Choroid plexus epithelial cell (primary cell): Measurements from ENCODE around the gene MOBP.

ENCODE experiments used
- DNase-seq: peaks from one replicate; pipeline ENCODE4 v3.0.0-alpha.2; 2010; ENCODE audit warnings: low read depth
- H3K4me3 ChIP-seq: 2 replicates; pipeline ENCODE4 v1.5.1; 2011; ENCODE audit warnings: low read depth, mild to moderate bottlenecking, control low read depth, low read length, moderate library complexity
- TF ChIP-seq, protein P1 (sequence below): conservative IDR thresholded peaks from 2 replicates; pipeline ENCODE4 v1.5.1; 2011; ENCODE audit warnings: low read depth, mild to moderate bottlenecking, control low read depth, inconsistent platforms, low read length, moderate library complexity

Gene MOBP

DNA sequence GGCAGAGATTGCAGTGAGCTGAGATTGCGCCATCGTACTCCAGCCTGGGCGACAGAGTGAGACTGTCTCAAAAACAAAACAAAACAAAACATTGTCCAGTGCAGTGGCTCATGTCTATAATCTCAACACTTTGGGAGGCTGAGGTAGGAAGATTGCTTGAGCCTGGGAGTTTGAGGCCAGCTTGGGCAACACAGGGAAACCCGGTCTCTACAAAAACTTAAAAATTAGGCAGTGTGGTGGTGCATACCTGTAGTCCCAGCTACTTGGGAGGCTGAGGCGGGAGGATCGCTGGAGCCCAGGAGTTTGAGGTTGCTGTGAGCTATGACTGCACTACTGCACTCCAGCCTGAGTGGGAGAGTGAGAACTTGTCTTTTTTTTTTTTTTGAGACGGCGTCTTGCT is 27.2 kb upstream of the MOBP start:
- no peak overlapping the region for H3K4me3 ChIP-seq
- TF ChIP-seq, protein P1, sequence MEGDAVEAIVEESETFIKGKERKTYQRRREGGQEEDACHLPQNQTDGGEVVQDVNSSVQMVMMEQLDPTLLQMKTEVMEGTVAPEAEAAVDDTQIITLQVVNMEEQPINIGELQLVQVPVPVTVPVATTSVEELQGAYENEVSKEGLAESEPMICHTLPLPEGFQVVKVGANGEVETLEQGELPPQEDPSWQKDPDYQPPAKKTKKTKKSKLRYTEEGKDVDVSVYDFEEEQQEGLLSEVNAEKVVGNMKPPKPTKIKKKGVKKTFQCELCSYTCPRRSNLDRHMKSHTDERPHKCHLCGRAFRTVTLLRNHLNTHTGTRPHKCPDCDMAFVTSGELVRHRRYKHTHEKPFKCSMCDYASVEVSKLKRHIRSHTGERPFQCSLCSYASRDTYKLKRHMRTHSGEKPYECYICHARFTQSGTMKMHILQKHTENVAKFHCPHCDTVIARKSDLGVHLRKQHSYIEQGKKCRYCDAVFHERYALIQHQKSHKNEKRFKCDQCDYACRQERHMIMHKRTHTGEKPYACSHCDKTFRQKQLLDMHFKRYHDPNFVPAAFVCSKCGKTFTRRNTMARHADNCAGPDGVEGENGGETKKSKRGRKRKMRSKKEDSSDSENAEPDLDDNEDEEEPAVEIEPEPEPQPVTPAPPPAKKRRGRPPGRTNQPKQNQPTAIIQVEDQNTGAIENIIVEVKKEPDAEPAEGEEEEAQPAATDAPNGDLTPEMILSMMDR, result no peak
- no peak for DNase-seq

DNA sequence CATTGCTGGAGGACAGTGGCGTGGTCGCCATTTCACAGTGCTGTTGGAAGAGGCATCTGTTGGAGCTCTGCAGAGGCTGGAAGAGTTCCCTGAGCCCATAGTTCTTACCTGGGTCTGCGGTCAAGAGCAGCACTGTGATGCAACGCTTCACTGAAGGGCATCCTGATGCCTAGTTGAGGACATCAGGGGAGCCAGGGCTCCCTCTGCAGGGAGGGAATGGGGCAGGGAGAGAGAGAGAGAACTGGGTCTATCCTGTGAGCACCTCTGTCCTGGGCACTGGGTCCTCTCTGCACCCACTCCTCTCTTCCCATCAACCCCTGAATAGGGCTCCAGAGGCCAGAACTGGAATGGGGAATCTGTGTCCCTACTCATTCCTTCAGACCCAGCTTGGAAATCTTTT is 23.9 kb upstream of the MOBP start:
- TF ChIP-seq, protein P1, result peak; percentile 29
- no peak for DNase-seq
- no peak overlapping the region for H3K4me3 ChIP-seq

DNA sequence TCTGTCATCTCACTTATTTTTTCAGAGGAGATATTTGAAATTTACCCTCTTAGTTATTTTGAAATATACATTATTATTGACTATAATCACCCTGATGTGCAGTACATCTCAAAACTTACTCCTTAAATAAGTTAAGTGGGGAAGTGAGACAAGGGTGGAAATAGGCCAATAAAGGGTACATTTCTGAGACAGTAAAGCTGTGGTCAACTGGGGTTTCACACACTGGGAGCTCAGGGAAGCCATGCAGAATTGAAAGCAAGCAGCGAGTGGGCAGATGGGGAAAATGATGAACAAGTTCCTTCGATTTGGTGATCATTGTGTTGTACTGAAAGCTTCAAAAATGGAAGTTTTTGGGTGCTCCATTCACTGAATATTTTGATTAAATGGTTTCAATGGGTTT is 21.6 kb upstream of the MOBP start:
- no peak for DNase-seq
- TF ChIP-seq, protein P1, result no peak
- H3K4me3 ChIP-seq, result no peak overlapping the region

DNA sequence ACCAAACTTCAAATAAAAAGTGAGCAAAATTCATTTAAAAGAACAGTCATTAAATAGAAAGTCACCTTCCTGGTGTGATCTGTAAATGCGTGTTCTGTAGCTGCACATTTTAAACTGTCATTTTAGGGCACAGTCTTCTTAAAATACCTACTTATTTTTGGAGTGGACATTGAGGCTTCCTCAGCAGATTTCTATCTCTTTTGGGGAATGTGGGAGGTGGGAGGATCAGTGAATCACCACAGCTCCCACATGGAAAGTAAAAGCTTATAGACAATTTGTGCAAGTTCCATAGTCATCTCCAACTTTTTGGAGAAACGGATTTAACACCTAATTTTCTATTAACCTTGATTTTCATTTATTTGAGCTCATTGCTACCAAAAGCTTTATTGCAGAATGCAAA is 21.0 kb upstream of the MOBP start:
- TF ChIP-seq, protein P1, result no peak
- H3K4me3 ChIP-seq, result no peak overlapping the region
- no peak for DNase-seq

DNA sequence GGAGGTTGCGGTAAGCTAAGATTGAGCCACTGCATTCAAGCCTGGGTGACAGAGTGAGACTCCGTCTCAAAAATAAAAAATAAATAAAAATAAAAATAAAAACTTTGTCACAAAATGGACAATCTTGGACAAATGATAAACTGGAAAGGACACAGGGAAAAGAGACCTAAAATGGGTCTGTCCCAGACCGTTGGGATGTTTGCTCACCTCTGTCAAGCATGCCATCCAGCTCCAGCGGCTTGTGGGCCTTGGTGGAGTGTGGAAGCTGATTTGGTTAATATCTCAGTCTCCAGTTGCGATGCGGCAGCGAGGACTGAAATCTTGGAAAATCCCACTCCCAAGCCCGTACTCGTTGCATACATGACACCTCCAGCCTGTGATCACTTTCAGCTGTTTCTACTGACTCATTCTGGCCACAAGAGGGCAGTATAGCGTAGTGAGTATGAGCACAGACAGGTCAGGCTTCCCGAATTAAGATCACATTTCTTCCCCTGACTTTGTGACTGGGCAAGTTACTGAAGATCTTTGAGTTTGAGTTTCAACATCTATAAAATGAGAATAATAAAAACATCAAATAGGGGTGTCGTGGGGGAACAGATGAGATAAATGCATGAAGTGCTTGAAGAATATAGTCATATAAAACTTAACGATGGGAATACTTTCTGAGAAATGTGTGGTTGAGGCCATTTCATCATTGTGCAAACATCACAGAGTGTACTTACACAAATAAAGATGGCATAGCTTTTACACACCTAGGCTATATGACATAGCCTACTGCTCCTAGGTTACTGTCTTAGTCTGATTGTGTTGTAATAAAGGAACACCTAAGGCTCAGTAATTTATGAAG is 19.6 kb upstream of the MOBP start:
- TF ChIP-seq, protein P1, result peak; percentile 93
- no peak overlapping the region for H3K4me3 ChIP-seq
- DNase-seq, result peak; percentile 93

DNA sequence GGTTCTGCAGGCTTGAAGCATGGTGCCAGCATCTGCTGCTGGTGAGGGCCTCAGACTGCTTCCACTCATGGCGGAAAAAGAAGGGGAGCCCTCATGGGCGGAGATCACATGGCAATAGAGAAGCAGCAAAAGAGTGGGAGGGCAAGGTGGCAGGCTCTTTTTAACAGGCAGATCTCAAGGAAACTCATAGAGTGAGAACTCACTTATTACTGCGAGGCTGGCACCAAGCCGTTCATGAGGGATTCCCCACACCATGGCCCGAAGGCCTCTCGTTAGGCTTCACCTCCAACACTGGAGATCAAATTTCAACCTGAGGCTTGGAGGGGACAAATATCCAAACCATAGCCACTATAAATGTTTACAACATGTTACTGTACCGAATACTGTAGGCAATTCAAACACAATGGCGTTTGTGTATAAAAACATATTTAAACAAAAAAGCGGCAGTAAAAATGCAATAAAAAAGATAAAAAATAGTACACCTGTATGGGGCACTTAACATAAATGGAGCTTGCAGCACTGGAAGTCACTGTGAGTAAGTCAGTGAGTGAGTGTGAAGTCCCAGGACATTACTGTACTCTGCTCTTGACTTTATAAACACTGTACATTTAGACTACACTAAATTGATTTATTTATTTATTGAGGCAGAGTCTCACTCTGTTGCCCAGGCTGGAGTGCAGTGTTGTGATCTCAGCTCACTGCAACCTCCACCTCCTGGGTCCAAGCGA is 18.8 kb upstream of the MOBP start:
- TF ChIP-seq, protein P1, result no peak
- DNase-seq, result no peak

More for the DNA sequence above, 18.8 kb upstream of the MOBP start:
- H3K4me3 ChIP-seq, result no peak overlapping the region
